Liver (tissue), 5 donors: ENCODE measurements around the gene HOMEZ. TPM values are rescaled to one million over a fixed set of nuclear protein-coding genes. Genes with fewer than 3 reads are reported as not detected.

Experiments
- polyA plus RNA-seq, 2 donors: library from polyadenylated mRNA; stranded (reverse) in 1 of 2; unstranded in 1 of 2; fragments of 200-250 nt in 1 of 2; fragments of >200 nt in 1 of 2; fragmentation: Nextera tagmentation in 1 of 2; extraction: Ambion mirVana in 1 of 2; gene quantifications; one replicate each; pipeline versions ENCODE4 v1.2.1 to v1.2.3, GENCODE V29; 2013 to 2015
- small RNA-seq: library from RNA; depleted of rRNA; stranded (forward); fragments of <200 nt; gene quantifications from one replicate; pipeline ENCODE3, GENCODE V24; 2014
- total RNA-seq, 2 donors: library from RNA; depleted of rRNA; stranded (reverse); fragments of >200 nt; gene quantifications; one replicate each; pipeline ENCODE4 v1.2.3, GENCODE V29; 2014
- donor health status: healthy.
- donor health status: healthy.
- donor health status: healthy.

Gene HOMEZ
- total and polyA plus RNA-seq, 4 donors = 2.8 to 3.5 (median 3.3) TPM

Small RNA genes within 50 kb of the gene (small RNA-seq; reads per million reads assigned to genes)
- gene AL049829.1 (not detected), gene RNU6-1046P (not detected)

Other genes with a start within 250 kb of the HOMEZ start
- not detected for gene PSMB11, start 243.9 kb downstream of the HOMEZ start, total RNA-seq
- gene PSMB11, start 243.9 kb downstream of the HOMEZ start, polyA plus RNA-seq = not detected
- under 1 TPM; 0.23 to 0.50 TPM for gene CDH24, start 228.6 kb downstream of the HOMEZ start, total RNA-seq
- gene CDH24, start 228.6 kb downstream of the HOMEZ start, polyA plus RNA-seq = under 1 TPM in 1 of 2 donors, not detected in 1; 0.38 TPM
- gene ACIN1, start 191.0 kb downstream of the HOMEZ start, total RNA-seq = 10 to 100 TPM; 49.3 to 50.6 TPM
- 10 to 100 TPM in 1 of 2 donors, 1 to 10 TPM in 1; 8.1 to 24.9 TPM for gene ACIN1, start 191.0 kb downstream of the HOMEZ start, polyA plus RNA-seq
- 10 to 100 TPM in 1 of 2 donors, 1 to 10 TPM in 1; 9.0 to 16.1 TPM for gene C14orf119, start 190.6 kb downstream of the HOMEZ start, total RNA-seq
- gene C14orf119, start 190.6 kb downstream of the HOMEZ start, polyA plus RNA-seq = 10 to 100 TPM; 19.3 to 27.1 TPM
- gene CIROP, start 181.1 kb downstream of the HOMEZ start, total RNA-seq = not detected
- not detected for gene CIROP, start 181.1 kb downstream of the HOMEZ start, polyA plus RNA-seq
- 1 to 10 TPM in 1 of 2 donors, under 1 TPM in 1; 0.08 to 4.4 TPM for gene CEBPE, start 166.9 kb downstream of the HOMEZ start, total RNA-seq
- gene CEBPE, start 166.9 kb downstream of the HOMEZ start, polyA plus RNA-seq = under 1 TPM in 1 of 2 donors, not detected in 1; 0.16 TPM
- gene SLC7A8, start 102.5 kb downstream of the HOMEZ start, total RNA-seq = 1 to 10 TPM; 4.5 to 9.8 TPM
- gene SLC7A8, start 102.5 kb downstream of the HOMEZ start, polyA plus RNA-seq = 1 to 10 TPM; 2.6 to 6.2 TPM
- under 1 TPM; 0.17 to 0.51 TPM for gene RNF212B, start 48.2 kb downstream of the HOMEZ start, total RNA-seq
- gene RNF212B, start 48.2 kb downstream of the HOMEZ start, polyA plus RNA-seq = under 1 TPM in 1 of 2 donors, not detected in 1; 0.06 TPM
- gene PPP1R3E, start 16.7 kb upstream of the HOMEZ start, total RNA-seq = 1 to 10 TPM; 2.5 to 4.7 TPM
- 1 to 10 TPM; 3.0 to 4.1 TPM for gene PPP1R3E, start 16.7 kb upstream of the HOMEZ start, polyA plus RNA-seq
- 10 to 100 TPM; 10.9 to 28.0 TPM for gene BCL2L2, start 20.7 kb upstream of the HOMEZ start, total RNA-seq
- gene BCL2L2, start 20.7 kb upstream of the HOMEZ start, polyA plus RNA-seq = 10 to 100 TPM in 1 of 2 donors, 1 to 10 TPM in 1; 4.7 to 14.5 TPM
- gene PABPN1, start 35.3 kb upstream of the HOMEZ start, total RNA-seq = 10 to 100 TPM; 54.0 to 59.6 TPM
- 10 to 100 TPM; 40.9 to 41.9 TPM for gene PABPN1, start 35.3 kb upstream of the HOMEZ start, polyA plus RNA-seq
- gene SLC22A17, start 66.8 kb upstream of the HOMEZ start, total RNA-seq = 10 to 100 TPM in 1 of 2 donors, 1 to 10 TPM in 1; 2.4 to 14.6 TPM
- gene SLC22A17, start 66.8 kb upstream of the HOMEZ start, polyA plus RNA-seq = 1 to 10 TPM; 1.1 to 2.7 TPM
- gene EFS, start 79.0 kb upstream of the HOMEZ start, total RNA-seq = under 1 TPM; 0.42 to 0.67 TPM
- gene EFS, start 79.0 kb upstream of the HOMEZ start, polyA plus RNA-seq = under 1 TPM; 0.10 to 0.69 TPM
- not detected for gene IL25, start 86.7 kb upstream of the HOMEZ start, total RNA-seq
- not detected for gene IL25, start 86.7 kb upstream of the HOMEZ start, polyA plus RNA-seq
- gene CMTM5, start 90.9 kb upstream of the HOMEZ start, total RNA-seq = 1 to 10 TPM in 1 of 2 donors, not detected in 1; 5.5 TPM
- under 1 TPM in 1 of 2 donors, not detected in 1; 0.22 TPM for gene CMTM5, start 90.9 kb upstream of the HOMEZ start, polyA plus RNA-seq
- gene MYH6, start 122.1 kb upstream of the HOMEZ start, total RNA-seq = under 1 TPM; 0.05 to 0.17 TPM
- under 1 TPM in 1 of 2 donors, not detected in 1; 0.06 TPM for gene MYH6, start 122.1 kb upstream of the HOMEZ start, polyA plus RNA-seq
- under 1 TPM; 0.05 to 0.42 TPM for gene MYH7, start 149.5 kb upstream of the HOMEZ start, total RNA-seq
- under 1 TPM; 0.02 to 0.03 TPM for gene MYH7, start 149.5 kb upstream of the HOMEZ start, polyA plus RNA-seq
- 10 to 100 TPM; 20.4 to 26.9 TPM for gene NGDN, start 183.6 kb upstream of the HOMEZ start, total RNA-seq
- gene NGDN, start 183.6 kb upstream of the HOMEZ start, polyA plus RNA-seq = 10 to 100 TPM; 18.2 to 25.4 TPM